Esophagus (tissue), 2 donors: Measurements from ENCODE around the gene NAP1L4. TPM values are rescaled to one million over a fixed set of nuclear protein-coding genes. Genes with fewer than 3 reads are reported as not detected.
"Not testable (repeated sequence)": the region's sequence is repeated elsewhere in the genome, so short reads cannot be mapped to it uniquely, and the experiment has no call there.

Experiments
- H3K27ac ChIP-seq, 2 donors: one replicate each; pipeline ENCODE4 v1.5.1; 2013; ENCODE audit warnings: low read depth in 2 of 2, mild to moderate bottlenecking in 2 of 2, inconsistent platforms in 1 of 2, low read length in 1 of 2, moderate library complexity in 1 of 2
- H3K27me3 ChIP-seq, 2 donors: one replicate each; pipeline ENCODE4 v1.6.1; 2013; ENCODE audit warnings: low read length in 2 of 2, control low read depth in 1 of 2, mild to moderate bottlenecking in 1 of 2; ENCODE audit not compliant: insufficient read depth in 2 of 2, control insufficient read depth in 1 of 2
- H3K36me3 ChIP-seq, 2 donors: one replicate each; pipeline ENCODE4 v1.6.1; 2013; ENCODE audit warnings: low read length in 1 of 2; ENCODE audit not compliant: control insufficient read depth in 2 of 2, insufficient read depth in 2 of 2
- H3K4me1 ChIP-seq, 2 donors: one replicate each; pipeline ENCODE4 v1.6.1; 2013; ENCODE audit warnings: low read length in 1 of 2; ENCODE audit not compliant: control insufficient read depth in 2 of 2, insufficient read depth in 2 of 2
- H3K4me3 ChIP-seq, 2 donors: one replicate each; pipeline ENCODE4 v1.5.1; 2013; ENCODE audit warnings: low read length in 2 of 2, mild to moderate bottlenecking in 2 of 2, low read depth in 1 of 2, moderate library complexity in 1 of 2
- H3K9me3 ChIP-seq, 2 donors: one replicate each; pipeline ENCODE4 v1.6.1; 2013; ENCODE audit warnings: mild to moderate bottlenecking in 2 of 2, low read depth in 1 of 2, low read length in 1 of 2, moderate library complexity in 1 of 2; ENCODE audit not compliant: control insufficient read depth in 2 of 2, insufficient read depth in 1 of 2
- WGBS, 2 donors: extraction: QIAGEN DNeasy Blood & Tissue Kit; methylation state at CpG; one replicate each; pipeline ENCODE4 v1.1.7; 2013; 5-methylcytosine and 5-hydroxymethylcytosine counted together
- polyA plus RNA-seq, 2 donors: library from polyadenylated mRNA; stranded (reverse); fragments of 200-250 nt; gene quantifications; one replicate each; pipeline ENCODE4 v1.2.3, GENCODE V29; 2013
- donor health status: healthy with polysubstance abuse.
- donor health status: Bipolar disorder and iron deficiency.

The NAP1L4 gene
- polyA plus RNA-seq, 2 donors = 66.0 to 68.6 TPM

- 82 to 87% methylated on average over 7 of the region's 7 CpGs for WGBS, 2 donors
Observed at GRCh38 chr11:2905299-2905698, 86.8 kb downstream of the NAP1L4 start.

GRCh38 chr11:2904153-2905052, 87.7 kb downstream of the NAP1L4 start:
- Histone ChIP-seq H3K27me3 (no peaks in the 10 kb centered on the region), H3K4me1 (peaks cover 8 to 34% of the 10 kb centered on the region in 2 donors), H3K27ac (peak overlapping the region; percentile 54 to 62), H3K4me3 (no peak overlapping the region), H3K9me3 (no peaks in the 10 kb centered on the region), H3K36me3 (no peaks in the 10 kb centered on the region)
- WGBS, 2 donors = 58 to 61% methylated on average over 21 of the region's 21 CpGs

More at GRCh38 chr11:2905299-2905698, 86.8 kb downstream of the NAP1L4 start:
- H3K27ac ChIP-seq, H3K36me3 ChIP-seq, H3K4me3 ChIP-seq, H3K9me3 ChIP-seq, H3K27me3 ChIP-seq: not testable (repeated sequence)
- H3K4me1 ChIP-seq = peaks cover 8 to 29% of the 10 kb centered on the region in 2 donors

- Histone ChIP-seq H3K27me3 (no peaks in the 10 kb centered on the region), H3K36me3 (no peaks in the 10 kb centered on the region), H3K4me3 (no peak overlapping the region), H3K4me1 (peaks cover 8 to 41% of the 10 kb centered on the region in 2 donors), H3K9me3 (no peaks in the 10 kb centered on the region), H3K27ac (peak overlapping the region; percentile 6 to 54)
- 63 to 75% methylated on average over 7 of the region's 7 CpGs for WGBS, 2 donors
Observed at GRCh38 chr11:2903672-2904011, 88.5 kb downstream of the NAP1L4 start.

GRCh38 chr11:2902784-2903671, 89.1 kb downstream of the NAP1L4 start:
- Histone ChIP-seq H3K27me3 (no peaks in the 10 kb centered on the region), H3K27ac (peak overlapping the region; percentile 57 to 73), H3K4me1 (peaks cover 8 to 46% of the 10 kb centered on the region in 2 donors), H3K4me3 (peak overlapping the region; percentile 53 to 57), H3K9me3 (no peaks in the 10 kb centered on the region), H3K36me3 (no peaks in the 10 kb centered on the region)
- 53 to 61% methylated on average over 22 to 23 of the region's 23 CpGs for WGBS, 2 donors

GRCh38 chr11:2901854-2902783, 90.0 kb downstream of the NAP1L4 start:
- H3K27me3 ChIP-seq = no peaks in the 10 kb centered on the region
- H3K4me1 ChIP-seq = peaks cover 8 to 46% of the 10 kb centered on the region in 2 donors
- H3K27ac ChIP-seq = peak overlapping the region; percentile 65 to 73
- no peaks in the 10 kb centered on the region for H3K36me3 ChIP-seq
- peak overlapping the region; percentile 53 to 57 for H3K4me3 ChIP-seq
- no peaks in the 10 kb centered on the region for H3K9me3 ChIP-seq
- 3 to 7% methylated on average over 42 to 58 of the region's 58 CpGs for WGBS, 2 donors

- no peaks in the 10 kb centered on the region for H3K27me3 ChIP-seq
- H3K9me3 ChIP-seq = no peaks in the 10 kb centered on the region
- no peaks in the 10 kb centered on the region for H3K36me3 ChIP-seq
- peak overlapping the region in 1 of 2 donors; percentile 28 for H3K4me3 ChIP-seq
- peak overlapping the region; percentile 65 to 70 for H3K27ac ChIP-seq
- WGBS, 2 donors = 84% methylated on average over 16 of the region's 16 CpGs
- peaks cover 8 to 46% of the 10 kb centered on the region in 2 donors for H3K4me1 ChIP-seq
Observed at GRCh38 chr11:2901196-2901796, 90.8 kb downstream of the NAP1L4 start.

- no peaks in the 10 kb centered on the region for H3K27me3 ChIP-seq
- H3K27ac ChIP-seq = peak overlapping the region; percentile 68 to 77
- peaks cover 4 to 36% of the 10 kb centered on the region in 2 donors for H3K4me1 ChIP-seq
- H3K4me3 ChIP-seq = no peak overlapping the region
- no peaks in the 10 kb centered on the region for H3K36me3 ChIP-seq
- H3K9me3 ChIP-seq = no peaks in the 10 kb centered on the region
- WGBS, 2 donors = 54 to 64% methylated on average over 13 of the region's 13 CpGs
Observed at GRCh38 chr11:2899080-2899783, 92.9 kb downstream of the NAP1L4 start.

GRCh38 chr11:2898366-2899079, 93.6 kb downstream of the NAP1L4 start:
- H3K4me3 ChIP-seq = no peak overlapping the region
- 57 to 65% methylated on average over 12 of the region's 12 CpGs for WGBS, 2 donors

More at GRCh38 chr11:2898366-2899079, 93.6 kb downstream of the NAP1L4 start:
- no peaks in the 10 kb centered on the region for H3K9me3 ChIP-seq
- no peaks in the 10 kb centered on the region for H3K36me3 ChIP-seq
- no peaks in the 10 kb centered on the region for H3K27me3 ChIP-seq
- peaks cover 4 to 32% of the 10 kb centered on the region in 2 donors for H3K4me1 ChIP-seq
- peak overlapping the region; percentile 68 to 77 for H3K27ac ChIP-seq
